Right hindlimb (tissue), 1 donor: ENCODE data around the gene FAM135A.
"Not testable (repeated sequence)": the region's sequence is repeated elsewhere in the genome, so short reads cannot be mapped to it uniquely, and the experiment has no call there.

Experiments
- DNase-seq: peaks from one replicate; pipeline ENCODE4 v3.0.0-alpha.2; 2018

The FAM135A gene

DNA sequence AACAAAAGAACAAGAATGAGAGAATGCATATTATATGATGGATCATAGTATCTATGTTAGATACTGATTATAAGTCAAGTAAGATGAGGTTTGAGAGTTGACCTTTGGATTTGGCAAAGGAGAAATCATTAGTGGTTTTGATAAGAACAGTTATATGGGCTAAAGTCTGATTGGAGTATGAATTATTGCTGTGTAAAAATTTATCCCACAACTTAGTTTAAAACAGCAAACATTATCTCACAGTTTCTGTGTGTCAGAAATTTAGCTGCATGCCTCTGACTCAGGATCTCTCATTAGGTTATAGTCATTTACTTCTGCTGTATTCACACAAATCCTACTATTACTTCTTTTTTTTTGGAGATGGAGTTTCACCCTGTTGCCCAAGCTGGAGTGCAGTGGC is 56.7 kb downstream of the FAM135A start:
- DNase-seq = no peak

DNA sequence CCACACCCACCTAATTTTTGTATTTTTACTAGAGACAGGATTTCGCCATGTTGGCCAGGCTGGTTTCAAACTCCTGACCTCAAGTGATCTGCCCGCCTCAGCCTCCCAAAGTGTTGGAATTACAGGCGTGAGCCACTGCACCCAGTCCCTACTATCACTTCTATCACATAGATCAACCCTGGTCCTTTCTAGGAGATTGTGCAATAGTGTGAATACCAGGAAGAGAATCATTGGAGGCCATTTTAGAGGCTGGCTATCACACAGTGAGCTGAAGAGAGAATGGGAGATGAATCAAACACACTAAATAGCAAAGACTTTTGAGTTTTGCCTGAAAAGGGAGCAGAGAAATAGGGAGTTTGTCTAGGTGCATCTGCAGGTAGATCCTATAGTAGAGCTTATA is 57.2 kb downstream of the FAM135A start:
- not testable (repeated sequence) for DNase-seq

DNA sequence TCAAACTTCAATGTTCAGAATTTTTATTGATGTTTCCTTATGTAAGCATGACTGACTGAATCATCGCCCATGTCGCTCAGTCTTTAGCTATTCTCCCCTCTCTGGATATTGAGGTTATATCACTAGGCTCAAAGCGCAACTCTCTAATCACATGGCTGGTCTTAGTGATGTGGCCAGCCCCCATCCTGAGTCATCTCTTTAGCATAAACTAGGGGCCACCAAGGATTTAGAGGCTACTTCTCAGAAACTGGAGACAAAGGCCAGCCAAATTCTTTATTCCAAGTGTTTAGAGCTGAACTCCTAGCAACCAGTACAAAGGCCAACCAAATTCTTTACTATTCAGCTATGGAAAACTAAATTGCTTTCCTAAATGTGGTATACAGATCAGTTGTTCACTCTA is 61.4 kb downstream of the FAM135A start:
- no peak for DNase-seq

- no peak for DNase-seq
Observed at GRCh38 chr6:70479236-70479635, 65.9 kb downstream of the FAM135A start.

- DNase-seq = not testable (repeated sequence)
Observed at GRCh38 chr6:70486638-70487037, 73.3 kb downstream of the FAM135A start.

DNA sequence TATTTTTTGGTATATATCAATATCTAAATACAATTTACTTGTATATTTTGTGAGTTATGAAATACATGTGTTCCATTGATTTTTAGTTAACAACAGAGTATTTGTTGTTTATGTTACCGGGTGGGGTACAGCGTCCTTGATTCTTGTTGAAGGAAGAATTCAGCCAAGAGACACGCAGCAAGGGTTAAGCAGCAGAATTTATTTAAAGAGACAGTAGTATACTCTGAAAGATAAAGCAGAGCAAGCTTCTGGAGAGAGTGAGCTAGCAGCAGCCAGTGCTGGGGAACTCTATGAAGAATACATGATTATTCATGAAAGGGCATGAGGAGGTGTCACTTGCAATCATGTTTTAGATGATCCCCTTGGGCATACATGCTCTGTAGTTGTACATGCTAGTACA is 76.1 kb downstream of the FAM135A start:
- DNase-seq = no peak

DNA sequence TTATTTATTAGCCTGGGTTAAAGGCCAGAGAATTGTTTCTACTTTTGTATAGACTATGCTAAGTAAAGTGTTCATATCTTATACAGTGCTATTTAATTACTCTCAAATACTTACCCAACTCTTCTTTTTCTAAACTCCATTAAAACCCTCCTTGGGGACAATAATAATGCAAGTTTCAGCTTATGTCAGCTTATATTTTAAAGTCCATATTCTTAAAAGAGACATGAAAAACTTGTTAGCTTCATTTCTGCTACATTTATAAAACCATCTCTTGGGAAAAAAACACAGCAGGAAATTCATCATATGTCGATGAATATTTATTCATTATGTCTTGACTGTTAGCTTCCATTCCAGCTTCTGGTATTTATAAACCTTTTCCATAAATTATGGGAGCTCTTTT is 81.5 kb downstream of the FAM135A start:
- DNase-seq = no peak

DNA sequence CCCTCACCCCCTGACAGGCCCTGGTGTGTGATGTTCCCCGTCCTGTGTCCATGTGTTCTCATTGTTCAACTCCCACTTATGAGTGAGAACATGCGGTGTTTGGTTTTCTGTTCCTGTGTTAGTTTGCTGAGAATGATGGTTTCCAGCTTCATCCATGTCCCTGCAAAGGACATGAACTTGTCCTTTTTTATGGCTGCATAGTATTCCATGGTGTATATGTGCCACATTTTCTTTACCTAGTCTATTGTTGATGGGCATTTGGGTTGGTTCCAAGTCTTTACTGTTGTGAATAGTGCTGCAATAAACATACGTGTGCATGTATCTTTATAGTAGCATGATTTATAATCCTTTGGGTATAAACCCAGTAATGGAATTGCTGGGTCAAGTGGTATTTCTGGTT is 82.5 kb downstream of the FAM135A start:
- DNase-seq = not testable (repeated sequence)

DNA sequence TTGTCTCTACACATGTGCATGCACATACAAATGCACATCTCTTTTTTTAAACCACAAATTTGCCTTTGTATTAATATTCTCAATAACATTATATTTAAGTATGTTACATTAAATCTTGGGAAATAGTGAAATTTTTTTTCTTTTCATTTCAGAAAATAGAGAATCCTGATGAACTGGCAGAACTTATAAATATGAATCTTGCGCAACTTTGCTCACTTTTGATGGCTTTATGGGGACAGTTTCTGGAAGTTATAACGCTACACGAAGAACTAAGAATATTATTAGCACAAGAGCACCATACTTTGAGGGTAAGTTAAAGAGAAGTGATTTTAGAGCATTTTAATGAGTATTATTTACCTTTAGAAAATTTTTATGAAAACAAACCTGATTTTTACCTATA is 89.2 kb downstream of the FAM135A start:
- DNase-seq = no peak

DNA sequence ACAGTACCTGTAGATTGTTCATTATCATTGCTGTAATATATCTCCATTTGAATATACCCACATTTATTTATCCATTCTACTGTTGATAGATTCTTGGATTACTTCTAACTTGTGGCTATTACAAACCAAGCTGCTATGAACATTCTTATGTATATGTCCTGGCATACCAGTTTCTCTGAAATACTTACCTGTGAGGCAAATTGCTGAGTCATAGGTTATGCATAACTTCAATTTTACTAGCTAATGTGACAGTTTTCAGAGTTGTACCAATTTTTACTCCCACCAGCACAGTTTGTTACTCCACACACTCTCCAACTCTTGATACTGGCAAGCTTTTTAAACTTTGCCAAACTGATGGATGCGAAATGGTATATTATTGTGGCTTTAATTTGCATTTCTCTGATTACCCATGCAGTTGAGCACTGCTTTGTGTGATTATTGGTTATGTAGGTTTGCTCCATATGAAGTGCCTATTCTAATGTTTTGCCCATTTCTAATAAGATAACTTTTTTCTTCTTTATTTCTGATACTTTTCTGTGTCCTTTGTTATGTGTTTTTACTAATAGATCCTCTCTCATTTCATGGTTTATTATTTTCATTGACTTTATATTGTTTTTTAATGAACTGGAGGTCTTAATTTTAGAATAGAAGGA is 90.6 kb downstream of the FAM135A start:
- DNase-seq = no peak

GRCh38 chr6:70506321-70506720 is 93.0 kb downstream of the FAM135A start:
- no peak for DNase-seq

GRCh38 chr6:70507161-70507560 is 93.9 kb downstream of the FAM135A start:
- no peak for DNase-seq

DNA sequence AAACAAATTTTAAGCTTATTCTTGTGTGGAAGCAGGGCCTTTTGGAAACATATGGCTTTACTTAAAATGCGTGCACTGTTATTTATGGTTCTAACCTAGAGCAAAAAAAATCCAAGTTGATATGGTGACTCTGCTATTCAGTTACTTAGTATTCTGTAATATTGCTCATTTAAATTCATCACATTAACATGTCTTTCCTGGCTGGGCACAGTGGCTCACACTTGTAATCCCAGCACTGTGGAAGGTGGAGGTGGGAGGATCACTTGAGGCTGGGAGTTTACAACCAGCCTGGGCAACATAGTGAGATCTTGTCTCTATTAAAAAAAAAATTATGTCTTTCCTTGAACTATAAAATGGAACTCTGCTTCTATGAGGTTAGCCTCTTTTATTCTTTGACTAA is 95.6 kb downstream of the FAM135A start:
- DNase-seq = no peak

- no peak for DNase-seq
Observed at GRCh38 chr6:70510600-70510999, 97.3 kb downstream of the FAM135A start.

DNA sequence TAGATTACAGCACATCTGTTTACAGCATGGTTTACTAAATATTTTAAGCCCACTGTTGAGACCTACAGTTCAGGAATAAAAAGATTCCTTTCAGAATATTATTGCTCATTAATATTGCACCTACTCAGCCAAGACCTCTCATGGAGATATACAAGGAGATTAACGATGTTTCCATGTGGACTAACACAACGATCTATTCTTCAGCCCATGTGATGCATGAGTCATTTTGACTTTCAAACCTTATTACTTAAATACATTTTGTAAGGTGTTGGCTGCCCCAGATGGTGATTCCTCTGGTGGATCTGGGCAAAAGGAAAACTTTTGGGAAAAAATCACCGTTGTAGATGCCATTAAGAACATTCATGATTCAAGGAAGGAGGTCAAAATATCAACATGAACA is 105.4 kb downstream of the FAM135A start:
- DNase-seq = no peak

DNA sequence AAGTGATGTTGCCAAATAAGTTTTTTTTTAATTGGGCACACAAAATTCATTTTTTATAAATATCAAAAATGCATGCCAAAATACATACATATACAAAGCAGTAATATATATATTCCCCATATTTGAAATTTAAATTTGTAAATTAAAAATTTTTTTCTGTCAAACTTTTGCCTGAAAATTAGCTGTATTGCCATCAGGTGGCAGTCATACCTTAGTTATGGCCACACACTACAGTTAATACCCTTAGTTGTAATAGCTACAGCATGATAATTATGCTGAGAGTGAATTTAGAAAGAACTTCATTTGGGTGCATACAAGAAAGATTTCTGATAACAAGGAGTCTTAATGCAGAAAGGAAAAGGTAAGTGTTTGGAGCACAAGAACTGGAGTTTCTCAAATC is 107.3 kb downstream of the FAM135A start:
- DNase-seq = no peak

GRCh38 chr6:70524721-70525286 is 111.5 kb downstream of the FAM135A start:
- no peak for DNase-seq

GRCh38 chr6:70527071-70527737 is 113.9 kb downstream of the FAM135A start:
- DNase-seq = no peak

- no peak for DNase-seq
Observed at GRCh38 chr6:70530023-70530422, 116.7 kb downstream of the FAM135A start.

DNA sequence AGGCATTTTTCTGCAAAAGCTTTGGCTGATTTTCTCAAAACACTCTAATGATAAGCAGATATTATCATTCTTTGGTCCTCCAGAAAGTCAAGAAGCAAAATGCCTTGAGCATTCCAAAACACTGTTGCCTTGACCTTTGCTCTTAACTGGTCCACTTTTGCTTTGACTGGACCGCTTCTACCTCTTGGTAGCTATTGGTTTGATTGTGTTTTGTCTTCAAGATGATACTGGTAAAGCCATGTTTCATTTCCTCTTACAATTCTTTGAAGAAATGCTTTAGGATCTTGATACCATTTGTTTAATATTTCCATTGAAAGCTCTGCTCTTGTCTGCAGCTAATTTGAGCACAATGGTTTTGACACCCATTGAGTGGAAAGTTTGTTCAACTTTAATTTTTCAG is 117.8 kb downstream of the FAM135A start:
- no peak for DNase-seq

DNA sequence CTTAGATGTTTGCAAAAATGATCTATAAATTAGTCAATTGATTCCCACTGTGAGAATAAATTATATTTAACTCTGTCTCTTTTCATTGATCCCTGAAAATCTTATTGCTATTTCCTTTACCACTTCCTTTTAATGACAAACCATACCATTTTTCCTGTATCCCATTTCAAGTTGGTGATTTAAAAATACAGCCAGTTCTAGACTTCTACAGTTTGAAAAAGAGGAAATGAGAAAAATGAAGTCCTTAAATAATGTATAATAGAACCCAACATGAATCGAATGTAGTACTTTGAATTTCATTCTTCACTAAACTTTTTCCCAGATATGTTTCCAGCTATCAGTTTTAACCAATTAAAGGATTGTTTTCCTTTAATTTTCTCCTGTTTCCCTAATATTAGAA is 124.0 kb downstream of the FAM135A start:
- no peak for DNase-seq

- DNase-seq = no peak
Observed at GRCh38 chr6:70538376-70538775, 125.1 kb downstream of the FAM135A start.

GRCh38 chr6:70547313-70547712 is 134.0 kb downstream of the FAM135A start:
- no peak for DNase-seq

DNA sequence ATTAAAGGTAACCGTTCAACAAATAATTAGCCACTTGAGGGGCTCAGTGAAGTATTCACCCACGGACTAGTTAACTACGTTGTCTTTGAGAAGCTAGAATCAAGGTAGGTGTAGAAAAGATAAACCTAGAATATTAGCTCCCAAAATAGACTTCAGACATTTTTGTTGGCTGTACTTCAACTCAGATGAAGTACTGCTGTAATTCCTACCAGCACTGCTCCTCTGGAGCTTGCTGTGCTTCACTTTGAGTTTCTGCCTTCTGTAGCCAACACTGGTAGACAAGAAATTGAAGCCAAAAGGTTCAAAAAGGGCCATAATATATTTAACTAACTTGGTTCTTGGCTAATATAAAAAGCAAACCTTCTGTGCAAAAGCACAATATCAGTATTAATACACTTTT is 134.6 kb downstream of the FAM135A start:
- no peak for DNase-seq

- DNase-seq = no peak
Observed at GRCh38 chr6:70549327-70549726, 136.0 kb downstream of the FAM135A start.
